Colonic mucosa (tissue), 4 donors: ENCODE results near the gene TGFBR1. TPM values are rescaled to one million over a fixed set of nuclear protein-coding genes. Genes with fewer than 3 reads are reported as not detected.

Source experiments
- DNase-seq: peaks from one replicate; pipeline ENCODE4 v3.0.0-alpha.2; 2020
- H3K27ac ChIP-seq: fragments of 200-600 bp; one replicate; pipeline ENCODE4 v1.8.0; 2021
- H3K27me3 ChIP-seq: fragments of 200-600 bp; one replicate; pipeline ENCODE4 v1.8.0; 2021
- H3K36me3 ChIP-seq: fragments of 200-600 bp; one replicate; pipeline ENCODE4 v1.8.0; 2021
- H3K4me1 ChIP-seq: fragments of 200-600 bp; one replicate; pipeline ENCODE4 v1.8.0; 2021; ENCODE audit warnings: mild to moderate bottlenecking
- H3K4me3 ChIP-seq: fragments of 200-600 bp; one replicate; pipeline ENCODE4 v1.8.0; 2021
- H3K9ac ChIP-seq, 2 donors: one replicate each; pipeline ENCODE4 v1.7.0; 2013; ENCODE audit warnings: control low read depth in 2 of 2, low read depth in 2 of 2, low read length in 2 of 2
- H3K9me3 ChIP-seq: fragments of 200-600 bp; one replicate; pipeline ENCODE4 v1.8.0; 2021
- intact Hi-C: fragments of 100-400 bp; cut with DNase I; formaldehyde crosslinking; loops from one replicate; pipeline ENCODE4 v1.14.1; 2022
- total RNA-seq, 2 donors: library from RNA; stranded (reverse); fragmentation: NEBNext Ultra II Directional in 1 of 2; extraction: Animal tissue kit (Norgen Biotek cat#: 25700) in 1 of 2; gene quantifications; one replicate each; pipeline ENCODE4 v1.2.1, GENCODE V29; 2021
- TF ChIP-seq, protein P1 (sequence below): fragments of 200-600 bp; IDR thresholded peaks from one replicate; pipeline ENCODE4 v1.8.0; 2022; ENCODE audit warnings: antibody characterized with exemption, mild to moderate bottlenecking
- donor health status: healthy.
- donor health status: DM: no; HTN: no; CAD: no.
- donor health status: DM: no; HTN: no; CAD: no.

Gene TGFBR1
- total RNA-seq, 2 donors from 2014 or later, result 19.0 to 48.7 TPM

DNA sequence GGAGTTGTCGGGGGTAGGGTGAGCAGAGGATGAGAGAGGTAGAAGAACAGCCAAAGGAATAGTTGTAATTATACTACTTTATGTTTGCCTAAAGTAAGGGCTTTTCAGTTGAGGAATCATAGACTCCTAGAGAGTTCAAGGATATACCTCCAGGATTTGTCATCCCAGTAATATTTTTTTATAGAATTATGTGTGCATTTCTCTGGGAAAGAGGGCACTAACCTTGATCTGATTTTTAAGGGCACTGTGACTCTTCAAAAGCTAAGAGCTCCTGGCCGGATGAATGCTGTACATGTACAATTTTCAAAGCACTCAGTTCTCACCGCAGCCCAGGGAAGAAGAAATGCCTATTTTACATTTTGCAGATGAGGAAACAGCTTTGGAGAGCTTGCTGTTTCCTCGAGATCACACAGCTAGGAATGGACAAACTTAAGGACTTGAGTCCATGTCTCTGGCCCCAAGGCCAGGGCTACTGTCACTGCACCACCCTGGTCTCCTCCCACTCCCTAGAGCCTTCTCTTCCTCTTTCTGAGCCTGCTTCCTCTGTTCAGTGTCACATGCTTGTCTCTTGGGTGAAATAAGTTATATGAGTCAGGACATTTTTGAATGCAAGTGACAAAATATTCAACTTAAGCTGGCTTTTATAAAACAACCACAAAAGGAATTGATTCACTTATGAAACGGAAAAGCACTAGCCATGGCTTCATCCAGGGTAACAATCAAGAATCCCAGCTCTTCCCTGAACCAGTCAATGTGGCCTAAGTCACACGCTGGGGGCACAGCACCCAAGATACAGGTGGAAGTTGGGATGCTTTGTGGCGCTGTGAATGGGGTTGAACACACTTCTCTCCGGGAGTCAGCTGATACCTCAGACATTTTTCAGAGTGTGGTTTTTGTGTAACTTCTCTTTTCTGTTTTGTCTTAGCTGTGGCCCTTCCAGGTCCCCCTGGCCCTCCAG lies 45.7 kb upstream of the TGFBR1 start:
- Histone ChIP-seq H3K36me3 (no peaks in the 10 kb centered on the region), H3K4me3 (no peak overlapping the region), H3K9me3 (no peaks in the 10 kb centered on the region), H3K27ac (peak overlapping the region; percentile 57), H3K4me1 (no peaks in the 10 kb centered on the region), H3K27me3 (no peaks in the 10 kb centered on the region), H3K9ac (no peak overlapping the region)
- TF ChIP-seq, protein P1, sequence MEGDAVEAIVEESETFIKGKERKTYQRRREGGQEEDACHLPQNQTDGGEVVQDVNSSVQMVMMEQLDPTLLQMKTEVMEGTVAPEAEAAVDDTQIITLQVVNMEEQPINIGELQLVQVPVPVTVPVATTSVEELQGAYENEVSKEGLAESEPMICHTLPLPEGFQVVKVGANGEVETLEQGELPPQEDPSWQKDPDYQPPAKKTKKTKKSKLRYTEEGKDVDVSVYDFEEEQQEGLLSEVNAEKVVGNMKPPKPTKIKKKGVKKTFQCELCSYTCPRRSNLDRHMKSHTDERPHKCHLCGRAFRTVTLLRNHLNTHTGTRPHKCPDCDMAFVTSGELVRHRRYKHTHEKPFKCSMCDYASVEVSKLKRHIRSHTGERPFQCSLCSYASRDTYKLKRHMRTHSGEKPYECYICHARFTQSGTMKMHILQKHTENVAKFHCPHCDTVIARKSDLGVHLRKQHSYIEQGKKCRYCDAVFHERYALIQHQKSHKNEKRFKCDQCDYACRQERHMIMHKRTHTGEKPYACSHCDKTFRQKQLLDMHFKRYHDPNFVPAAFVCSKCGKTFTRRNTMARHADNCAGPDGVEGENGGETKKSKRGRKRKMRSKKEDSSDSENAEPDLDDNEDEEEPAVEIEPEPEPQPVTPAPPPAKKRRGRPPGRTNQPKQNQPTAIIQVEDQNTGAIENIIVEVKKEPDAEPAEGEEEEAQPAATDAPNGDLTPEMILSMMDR, result no peak
- intact Hi-C loops, result no loop called here
- DNase-seq, result peak; percentile 27

DNA sequence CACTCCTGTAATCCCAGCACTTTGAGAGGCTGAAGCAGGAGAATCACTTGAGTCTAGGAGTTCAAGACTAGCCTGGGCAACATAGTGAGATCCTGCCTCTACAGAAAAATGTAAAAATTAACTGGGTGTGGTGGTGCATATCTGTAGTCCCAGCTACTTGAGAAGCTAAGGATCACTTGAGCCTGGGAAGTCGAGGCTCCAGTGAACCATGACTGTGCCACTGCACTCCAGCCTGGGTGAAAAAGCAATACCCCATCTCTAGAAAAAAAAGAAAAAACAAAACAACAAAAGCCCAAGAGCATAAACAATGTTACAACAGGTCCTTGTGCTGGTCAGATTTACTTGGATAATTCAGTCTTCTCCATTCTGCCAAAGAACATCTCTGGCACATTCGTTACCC lies 44.3 kb upstream of the TGFBR1 start:
- no peak overlapping the region for H3K27ac ChIP-seq
- H3K9ac ChIP-seq, result no peak overlapping the region
- TF ChIP-seq, protein P1, result no peak
- no peak overlapping the region for H3K4me3 ChIP-seq
- no peaks in the 10 kb centered on the region for H3K4me1 ChIP-seq
- DNase-seq, result no peak
- no peaks in the 10 kb centered on the region for H3K36me3 ChIP-seq
- intact Hi-C loops, result no loop called here
- H3K27me3 ChIP-seq, result no peaks in the 10 kb centered on the region
- no peaks in the 10 kb centered on the region for H3K9me3 ChIP-seq

DNA sequence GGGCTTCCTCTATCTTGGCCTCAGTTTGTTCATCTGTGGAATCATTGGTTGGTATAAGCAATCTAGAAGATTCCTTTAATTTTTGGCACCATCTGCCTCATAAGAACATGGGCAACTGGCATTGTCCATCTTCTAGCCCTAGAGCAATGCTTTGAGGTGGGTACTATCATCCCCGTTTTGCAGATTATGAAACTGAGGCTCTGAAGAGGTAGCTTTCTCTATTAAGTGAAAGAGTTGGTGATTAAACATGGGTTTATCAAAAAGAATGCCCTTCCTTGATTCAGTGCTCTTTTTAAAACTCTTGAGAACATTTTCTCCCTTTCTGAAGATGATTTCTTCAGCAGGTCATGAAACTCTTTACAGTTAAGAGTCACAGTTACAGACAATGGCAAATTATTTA lies 42.4 kb upstream of the TGFBR1 start:
- H3K36me3 ChIP-seq, result no peaks in the 10 kb centered on the region
- DNase-seq, result no peak
- intact Hi-C loops, result no loop called here
- no peaks in the 10 kb centered on the region for H3K9me3 ChIP-seq
- no peak overlapping the region for H3K9ac ChIP-seq
- no peaks in the 10 kb centered on the region for H3K27me3 ChIP-seq
- no peak overlapping the region for H3K4me3 ChIP-seq
- H3K27ac ChIP-seq, result no peak overlapping the region
- TF ChIP-seq, protein P1, result no peak
- no peaks in the 10 kb centered on the region for H3K4me1 ChIP-seq

DNA sequence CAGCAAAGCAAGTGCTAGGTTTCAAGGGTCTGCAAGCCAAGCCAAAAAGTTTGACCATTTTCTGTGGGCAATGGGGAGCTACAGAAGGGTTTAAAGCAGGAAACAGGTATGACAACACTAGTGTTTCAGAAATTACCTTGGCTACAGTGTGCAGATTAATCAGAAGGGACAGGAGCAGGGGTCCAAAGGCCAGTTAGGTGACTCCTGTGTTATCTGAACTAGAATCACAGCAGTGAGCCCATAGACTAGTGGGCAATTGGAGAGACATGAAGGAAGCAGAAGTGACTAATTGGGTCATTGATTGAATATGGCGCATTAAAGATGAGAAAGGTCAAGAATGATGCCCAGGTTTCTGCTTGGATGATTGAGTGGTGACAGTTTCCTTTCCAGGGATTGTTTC lies 41.4 kb upstream of the TGFBR1 start:
- TF ChIP-seq, protein P1, result no peak

DNA sequence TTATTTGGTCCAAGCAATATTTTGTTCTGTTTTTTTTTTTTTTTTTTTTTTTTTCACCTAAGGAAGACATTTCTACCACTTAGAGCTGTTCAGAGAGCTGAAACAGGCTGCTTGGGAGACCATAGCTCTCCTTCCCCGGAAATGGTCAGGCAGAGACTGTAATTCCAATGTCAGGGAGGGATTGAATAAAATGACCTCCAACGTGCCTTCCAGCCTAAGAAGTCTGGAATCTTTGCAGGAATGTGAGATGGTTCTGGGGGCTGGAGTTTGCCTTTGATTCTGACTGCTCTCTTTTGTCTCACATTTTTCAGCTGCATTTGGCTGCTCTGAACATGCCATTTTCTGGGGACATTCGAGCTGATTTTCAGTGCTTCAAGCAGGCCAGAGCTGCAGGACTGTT lies 38.3 kb upstream of the TGFBR1 start:
- no peak overlapping the region for H3K4me3 ChIP-seq
- H3K9ac ChIP-seq, result no peak overlapping the region
- intact Hi-C loops, result no loop called here
- TF ChIP-seq, protein P1, result no peak
- DNase-seq, result no peak
- H3K4me1 ChIP-seq, result no peaks in the 10 kb centered on the region
- H3K9me3 ChIP-seq, result no peaks in the 10 kb centered on the region
- no peaks in the 10 kb centered on the region for H3K27me3 ChIP-seq
- H3K36me3 ChIP-seq, result no peaks in the 10 kb centered on the region
- H3K27ac ChIP-seq, result no peak overlapping the region

More for the DNA sequence above, 41.4 kb upstream of the TGFBR1 start:
- Histone ChIP-seq H3K9ac (no peak overlapping the region), H3K4me3 (no peak overlapping the region), H3K27me3 (no peaks in the 10 kb centered on the region), H3K9me3 (no peaks in the 10 kb centered on the region), H3K4me1 (no peaks in the 10 kb centered on the region), H3K27ac (no peak overlapping the region), H3K36me3 (no peaks in the 10 kb centered on the region)
- DNase-seq, result no peak
- intact Hi-C loops, result no loop called here
